GM21423 (cell line): ENCODE data around the gene DNAJC13.

Experiments
- ATAC-seq: cut with Tn5 transposase; IDR thresholded peaks from one replicate; pipeline ENCODE4 v1.9.1; 2021; ENCODE audit warnings: mild to moderate bottlenecking, moderate library complexity; ENCODE audit not compliant: unreplicated experiment

Gene DNAJC13

GRCh38 chr3:132573797-132574211, 156.5 kb downstream of the DNAJC13 start:
- ATAC-seq: no peak

GRCh38 chr3:132587401-132587800, 170.1 kb downstream of the DNAJC13 start:
- no peak for ATAC-seq
